Cerebellar cortex (tissue), 1 donor: ENCODE data around the gene MPIG6B.
"Not testable (repeated sequence)": the region's sequence is repeated elsewhere in the genome, so short reads cannot be mapped to it uniquely, and the experiment has no call there.

Experiments used
- DNase-seq: peaks from one replicate; pipeline ENCODE4 v3.0.0-alpha.2; 2015; ENCODE audit warnings: low spot score

MPIG6B gene

GRCh38 chr6:31701666-31702404, 21.3 kb upstream of the MPIG6B start:
- DNase-seq, result no peak

- DNase-seq, result no peak
Observed at GRCh38 chr6:31702405-31702818, 20.8 kb upstream of the MPIG6B start.

- peak; percentile 99 for DNase-seq
Observed at GRCh38 chr6:31702819-31703716, 20.1 kb upstream of the MPIG6B start, which contains the start of gene ABHD16A. ABHD16A (minus strand) TSS chr6:31703324; CDS start chr6:31703281, 43 bp downstream.

- no peak for DNase-seq
Observed at GRCh38 chr6:31705931-31706330, 17.2 kb upstream of the MPIG6B start.

- DNase-seq, result no peak
Observed at GRCh38 chr6:31706599-31706998, 16.6 kb upstream of the MPIG6B start, which contains the start of gene LY6G6F. LY6G6F (plus strand) TSS chr6:31706866; CDS start chr6:31706907, 41 bp downstream.

GRCh38 chr6:31707701-31708100, 15.5 kb upstream of the MPIG6B start:
- DNase-seq, result no peak

- DNase-seq, result no peak
Observed at GRCh38 chr6:31708224-31708623, 14.9 kb upstream of the MPIG6B start.

GRCh38 chr6:31709157-31709556, 14.0 kb upstream of the MPIG6B start:
- DNase-seq, result not testable (repeated sequence)

GRCh38 chr6:31710523-31711219, 12.5 kb upstream of the MPIG6B start:
- no peak for DNase-seq

- DNase-seq, result no peak
Observed at GRCh38 chr6:31711233-31711632, 11.9 kb upstream of the MPIG6B start.

GRCh38 chr6:31712296-31712695, 10.9 kb upstream of the MPIG6B start:
- DNase-seq, result no peak

GRCh38 chr6:31713465-31713864, 9.7 kb upstream of the MPIG6B start:
- no peak for DNase-seq

- DNase-seq, result no peak
Observed at GRCh38 chr6:31713991-31714684, 9.0 kb upstream of the MPIG6B start.

- no peak for DNase-seq
Observed at GRCh38 chr6:31715022-31715958, 7.9 kb upstream of the MPIG6B start, which contains the start of gene LY6G6D. LY6G6D (plus strand) TSS chr6:31715348; CDS start chr6:31715356, 8 bp downstream.

GRCh38 chr6:31717499-31718222, 5.5 kb upstream of the MPIG6B start:
- DNase-seq, result no peak

GRCh38 chr6:31718265-31718664, 4.9 kb upstream of the MPIG6B start:
- no peak for DNase-seq

- no peak for DNase-seq
Observed at GRCh38 chr6:31719001-31719400, 4.2 kb upstream of the MPIG6B start.

GRCh38 chr6:31720196-31720770, 2.9 kb upstream of the MPIG6B start:
- DNase-seq, result no peak

- no peak for DNase-seq
Observed at GRCh38 chr6:31721351-31722020, 1.7 kb upstream of the MPIG6B start, which contains the start of gene LY6G6C. LY6G6C (minus strand) TSS chr6:31721746; CDS start chr6:31721679, 67 bp downstream.
